IMR-90 (cell line): ENCODE results near the gene SPTLC3. TPM values are rescaled to one million over a fixed set of nuclear protein-coding genes. Genes with fewer than 3 reads are reported as not detected.

Source experiments
- ATAC-seq: fragments of 200-7000 bp; cut with Tn5 transposase; 2 replicates; pipeline ENCODE4 v1.9.1; 2020; ENCODE audit warnings: low read depth, mild to moderate bottlenecking, moderate library complexity
- BruUV-seq: library from RNA; stranded (reverse); fragments of 400-500 nt; replicated peaks from 2 replicates; lab custom pipeline; 2021; lab: Mats Ljungman, UMichigan
- CTCF ChIA-PET: fragments of 300-600 bp; formaldehyde crosslinking; extraction: SDS; loops from one replicate; lab custom pipeline; 2021; ENCODE audit warnings: antibody characterized with exemption; lab: Yijun Ruan, JAX
- POLR2A ChIA-PET: fragments of 300-600 bp; sonication (Branson Sonifier 250); formaldehyde crosslinking; loops from one replicate; lab custom pipeline; 2022; ENCODE audit warnings: antibody characterized with exemption; ENCODE audit not compliant: unreplicated experiment; lab: Charles Lee
- DNase-seq: peaks from one replicate; pipeline ENCODE4 v3.0.0; 2013
- H2AFZ ChIP-seq: replicated peaks from 2 replicates; pipeline ENCODE3; 2013; ENCODE audit warnings: low read length, mild to moderate bottlenecking; ENCODE audit not compliant: poor library complexity
- H2AK5ac ChIP-seq: 2 replicates; pipeline ENCODE4 v1.6.1; 2013; ENCODE audit warnings: low read depth, low read length, inconsistent platforms
- H2AK9ac ChIP-seq: replicated peaks from 2 replicates; pipeline ENCODE3; 2013; ENCODE audit warnings: mild to moderate bottlenecking, low read depth, low read length, moderate library complexity; ENCODE audit not compliant: poor library complexity
- H2BK120ac ChIP-seq: 2 replicates; pipeline ENCODE4 v1.6.1; 2013; ENCODE audit warnings: low read depth, low read length, inconsistent platforms
- H2BK15ac ChIP-seq: 3 replicates; pipeline ENCODE4 v1.6.1; 2013; ENCODE audit warnings: low read depth, low read length, inconsistent platforms
- H2BK20ac ChIP-seq: 2 replicates; pipeline ENCODE4 v1.6.1; 2013; ENCODE audit warnings: low read depth, mild to moderate bottlenecking, inconsistent platforms, low read length, moderate library complexity
- H2BK5ac ChIP-seq: 2 replicates; pipeline ENCODE4 v1.6.1; 2013; ENCODE audit warnings: mild to moderate bottlenecking, low read depth, low read length, inconsistent platforms; ENCODE audit not compliant: poor library complexity, severe bottlenecking
- H3K14ac ChIP-seq: replicated peaks from 2 replicates; pipeline ENCODE4 v1.6.1; 2013; ENCODE audit warnings: low read depth, low read length, inconsistent platforms
- H3K18ac ChIP-seq: 2 replicates; pipeline ENCODE4 v1.6.1; 2013; ENCODE audit warnings: low read depth, low read length, control low read depth
- H3K23ac ChIP-seq: 2 replicates; pipeline ENCODE4 v1.6.1; 2013; ENCODE audit warnings: low read depth, low read length, inconsistent platforms
- H3K27ac ChIP-seq: 2 replicates; pipeline ENCODE4 v1.5.1; 2013; ENCODE audit warnings: mild to moderate bottlenecking, control low read depth, low read length; ENCODE audit not compliant: insufficient read depth
- H3K27me3 ChIP-seq: 2 replicates; pipeline ENCODE4 v1.6.1; 2013; ENCODE audit warnings: low read length; ENCODE audit not compliant: control insufficient read depth, insufficient read depth
- H3K36me3 ChIP-seq: 2 replicates; pipeline ENCODE4 v1.6.1; 2013; ENCODE audit warnings: low read length, mixed read lengths; ENCODE audit not compliant: control insufficient read depth, insufficient read depth
- H3K4ac ChIP-seq: 2 replicates; pipeline ENCODE4 v1.6.1; 2013; ENCODE audit warnings: low read depth, low read length, inconsistent platforms
- H3K4me1 ChIP-seq: 2 replicates; pipeline ENCODE4 v1.6.1; 2013; ENCODE audit warnings: low read length, mixed read lengths; ENCODE audit not compliant: control insufficient read depth, insufficient read depth
- H3K4me2 ChIP-seq: 2 replicates; pipeline ENCODE4 v1.6.1; 2013; ENCODE audit warnings: low read depth, mild to moderate bottlenecking, control low read depth, low read length, moderate library complexity
- H3K4me3 ChIP-seq: 2 replicates; pipeline ENCODE4 v1.5.1; 2013; ENCODE audit warnings: low read depth, mild to moderate bottlenecking, control low read depth, low read length, moderate library complexity; ENCODE audit not compliant: insufficient read depth
- H3K56ac ChIP-seq: 2 replicates; pipeline ENCODE4 v1.6.1; 2013; ENCODE audit warnings: low read length, inconsistent platforms; ENCODE audit not compliant: insufficient read depth; ENCODE audit errors: extremely low read depth
- H3K79me1 ChIP-seq, 2 experiments: 2 replicates each; pipeline ENCODE4 v1.6.1; 2013; ENCODE audit warnings: low read length in 2 of 2, inconsistent platforms in 1 of 2, low read depth in 1 of 2
- H3K9ac ChIP-seq: 2 replicates; pipeline ENCODE4 v1.6.1; 2013; ENCODE audit warnings: low read depth, low read length, control low read depth
- H3K9me1 ChIP-seq: 2 replicates; pipeline ENCODE4 v1.6.1; 2013; ENCODE audit warnings: low read length, inconsistent platforms; ENCODE audit not compliant: insufficient read depth
- H3K9me3 ChIP-seq: 2 replicates; pipeline ENCODE4 v1.6.1; 2013; ENCODE audit warnings: low read length; ENCODE audit not compliant: control insufficient read depth, insufficient read depth
- H4K20me1 ChIP-seq: 2 replicates; pipeline ENCODE4 v1.6.1; 2013; ENCODE audit warnings: low read length, inconsistent platforms; ENCODE audit not compliant: insufficient read depth
- H4K5ac ChIP-seq: 2 replicates; pipeline ENCODE4 v1.6.1; 2013; ENCODE audit warnings: mild to moderate bottlenecking, low read depth, low read length, control low read depth
- H4K8ac ChIP-seq, 2 experiments: 2 replicates each; pipeline ENCODE4 v1.6.1; 2013; ENCODE audit warnings: low read depth in 2 of 2, low read length in 2 of 2, control low read depth in 1 of 2, inconsistent platforms in 1 of 2
- H4K91ac ChIP-seq: 2 replicates; pipeline ENCODE4 v1.6.1; 2013; ENCODE audit warnings: low read depth, low read length, inconsistent platforms; ENCODE audit not compliant: insufficient read depth
- BHLHE40 ChIP-seq: fragments of 150-350 bp; IDR thresholded peaks from 2 replicates; pipeline ENCODE4 v1.6.1; 2016; ENCODE audit warnings: mild to moderate bottlenecking, low read depth, low read length
- CEBPB ChIP-seq: IDR thresholded peaks from 2 replicates; pipeline ENCODE4 v1.6.1; 2012; ENCODE audit warnings: low read depth, low read length, improper control_type of control experiment
- CHD1 ChIP-seq: IDR thresholded peaks from 2 replicates; pipeline ENCODE4 v1.6.1; 2012; ENCODE audit warnings: low read depth, low read length, improper control_type of control experiment
- CTCF ChIP-seq: conservative IDR thresholded peaks from 2 replicates; pipeline ENCODE4 v1.5.1; 2012; ENCODE audit warnings: mild to moderate bottlenecking, low read depth, low read length, improper control_type of control experiment
- ELK1 ChIP-seq: fragments of 150-350 bp; IDR thresholded peaks from 2 replicates; pipeline ENCODE4 v1.6.1; 2016; ENCODE audit warnings: low read depth, mild to moderate bottlenecking, low read length, moderate library complexity, borderline replicate concordance
- FOS ChIP-seq: fragments of 150-350 bp; IDR thresholded peaks from 2 replicates; pipeline ENCODE4 v1.6.1; 2016; ENCODE audit warnings: low read depth, low read length
- MAFK ChIP-seq: IDR thresholded peaks from 2 replicates; pipeline ENCODE4 v1.6.1; 2012; ENCODE audit warnings: low read depth, low read length, improper control_type of control experiment
- MAZ ChIP-seq: IDR thresholded peaks from 2 replicates; pipeline ENCODE4 v1.6.1; 2012; ENCODE audit warnings: low read depth, mild to moderate bottlenecking, low read length, improper control_type of control experiment, moderate library complexity, borderline replicate concordance
- MXI1 ChIP-seq: IDR thresholded peaks from 2 replicates; pipeline ENCODE4 v1.6.1; 2012; ENCODE audit warnings: low read depth, mild to moderate bottlenecking, low read length, moderate library complexity, borderline replicate concordance
- NFE2L2 ChIP-seq: fragments of 150-350 bp; IDR thresholded peaks from 2 replicates; pipeline ENCODE4 v1.6.1; 2016; ENCODE audit warnings: low read depth, mild to moderate bottlenecking, low read length
- POLR2A ChIP-seq: IDR thresholded peaks from 2 replicates; pipeline ENCODE4 v1.6.1; 2012; ENCODE audit warnings: mild to moderate bottlenecking, low read depth, low read length
- RAD21 ChIP-seq: IDR thresholded peaks from 2 replicates; pipeline ENCODE4 v1.6.1; 2012; ENCODE audit warnings: low read length, improper control_type of control experiment
- RCOR1 ChIP-seq: IDR thresholded peaks from 2 replicates; pipeline ENCODE4 v1.6.1; 2012; ENCODE audit warnings: mild to moderate bottlenecking, low read length, improper control_type of control experiment; ENCODE audit not compliant: insufficient replicate concordance
- RFX5 ChIP-seq: IDR thresholded peaks from 2 replicates; pipeline ENCODE4 v1.8.0; 2012; ENCODE audit warnings: low read depth, mild to moderate bottlenecking, low read length, moderate library complexity
- SMC3 ChIP-seq: fragments of 150-350 bp; IDR thresholded peaks from 2 replicates; pipeline ENCODE4 v1.6.1; 2016; ENCODE audit warnings: low read depth, mild to moderate bottlenecking, antibody characterized with exemption, low read length, moderate library complexity
- WGBS, 2 experiments: methylation state at CpG; one replicate each; pipeline versions ENCODE4 v1.1.5 to v1.1.7; 2013; ENCODE audit warnings: missing lambda C conversion rate in 2 of 2; ENCODE audit not compliant: insufficient read length in 1 of 2; ENCODE audit errors: extremely low coverage in 2 of 2; 5-methylcytosine and 5-hydroxymethylcytosine counted together
- dilution Hi-C: fragments of 300-500 bp; cut with HindIII; formaldehyde crosslinking; loops from one replicate; pipeline ENCODE4 v1.14.3; 2018; ENCODE audit warnings: low sequenced_read_pairs; ENCODE audit not compliant: unreplicated experiment
- in situ Hi-C: fragments of 300-500 bp; cut with MboI; formaldehyde crosslinking; loops from 3 replicates; pipeline ENCODE4 v1.14.3; 2019; ENCODE audit warnings: low sequenced_read_pairs, inconsistent platforms, mixed read lengths
- intact Hi-C: fragments of 100-400 bp; cut with micrococcal nuclease; formaldehyde crosslinking; loops from 2 replicates; pipeline ENCODE4 v1.10.0; 2022
- polyA plus RNA-seq, 3 experiments: library from polyadenylated mRNA; depleted of rRNA; stranded (reverse); fragments of >200 nt; gene quantifications; 2 replicates each; pipeline ENCODE4 v1.2.3, GENCODE V29; 2012; ENCODE audit warnings: low replicate concordance in 1 of 3
- total RNA-seq: library from RNA; depleted of rRNA; stranded (reverse); fragments of >200 nt; gene quantifications from 2 replicates; pipeline ENCODE4 v1.2.3, GENCODE V29; 2012
- TF ChIP-seq, protein P1 (sequence below): fragments of 150-350 bp; IDR thresholded peaks from 2 replicates; pipeline ENCODE4 v1.6.1; 2017; ENCODE audit warnings: mild to moderate bottlenecking, antibody characterized with exemption, low read length, low read depth

Gene SPTLC3
- total and polyA plus RNA-seq, 2 of the 4 experiments (the other 2 are of a cell fraction), result 0.44 to 1.6 TPM

DNA sequence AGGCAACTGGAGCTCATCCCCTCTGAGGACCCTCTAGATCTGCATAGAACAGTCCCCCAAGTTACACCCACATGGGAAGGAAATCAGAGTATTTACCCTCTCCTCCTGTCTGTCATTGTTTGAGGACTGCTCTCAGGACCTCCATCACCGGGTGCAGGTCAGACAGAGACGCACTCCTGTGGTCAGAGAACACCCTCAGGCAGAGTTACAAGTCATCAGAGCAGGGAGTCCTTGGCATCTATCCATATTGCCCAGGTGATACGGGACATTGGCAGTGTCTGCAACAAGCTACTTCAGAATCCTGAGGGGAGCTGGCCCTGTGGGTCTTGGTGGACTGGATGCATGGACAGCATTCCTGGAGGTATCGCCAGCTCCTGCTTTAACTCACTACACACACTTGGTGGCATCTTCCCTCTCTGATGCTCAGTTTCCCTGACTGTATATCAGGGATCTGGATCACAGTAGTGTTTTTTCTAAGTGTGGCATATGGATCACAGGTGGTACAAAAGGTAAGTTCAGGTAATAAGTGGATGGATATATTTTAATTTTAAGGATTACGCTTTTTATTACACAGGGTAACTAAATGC lies 197.2 kb downstream of the SPTLC3 start:
- no peaks in the 10 kb centered on the region for H3K36me3 ChIP-seq
- H2AK9ac ChIP-seq, result no peak overlapping the region
- no peak overlapping the region for H3K14ac ChIP-seq
- H3K18ac ChIP-seq, result no peak overlapping the region
- ChIA-PET CTCF (no interaction called here), POLR2A (no interaction called here)
- no peaks in the 10 kb centered on the region for H4K20me1 ChIP-seq
- no peak overlapping the region for H2BK20ac ChIP-seq
- no peaks in the 10 kb centered on the region for H3K4me1 ChIP-seq
- no peak overlapping the region for H2AK5ac ChIP-seq
- H4K5ac ChIP-seq, result no peak overlapping the region
- intact Hi-C loops (no loop called here), dilution Hi-C loops (no loop called here), in situ Hi-C loops (no loop called here)
- TF ChIP-seq MXI1 (no peak), NFE2L2 (no peak), FOS (no peak), BHLHE40 (no peak), MAFK (no peak), ELK1 (no peak), RFX5 (no peak), CHD1 (no peak), CTCF (no peak), POLR2A (no peak), CEBPB (no peak), RAD21 (no peak), MAZ (no peak), RCOR1 (no peak), SMC3 (no peak)
- TF ChIP-seq, protein P1, sequence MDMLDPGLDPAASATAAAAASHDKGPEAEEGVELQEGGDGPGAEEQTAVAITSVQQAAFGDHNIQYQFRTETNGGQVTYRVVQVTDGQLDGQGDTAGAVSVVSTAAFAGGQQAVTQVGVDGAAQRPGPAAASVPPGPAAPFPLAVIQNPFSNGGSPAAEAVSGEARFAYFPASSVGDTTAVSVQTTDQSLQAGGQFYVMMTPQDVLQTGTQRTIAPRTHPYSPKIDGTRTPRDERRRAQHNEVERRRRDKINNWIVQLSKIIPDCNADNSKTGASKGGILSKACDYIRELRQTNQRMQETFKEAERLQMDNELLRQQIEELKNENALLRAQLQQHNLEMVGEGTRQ, result no peak
- H2AFZ ChIP-seq, result no peak overlapping the region
- H2BK15ac ChIP-seq, result no peak overlapping the region
- DNase-seq (no peak), ATAC-seq (no peak)
- no TSS peak for BruUV-seq
- H3K9me3 ChIP-seq, result no peaks in the 10 kb centered on the region
- H2BK5ac ChIP-seq, result no peak overlapping the region
- no peaks in the 10 kb centered on the region for H3K27me3 ChIP-seq
- no peaks in the 10 kb centered on the region for H3K79me1 ChIP-seq
- H3K9me1 ChIP-seq, result no peaks in the 10 kb centered on the region
- H3K4me3 ChIP-seq, result no peak overlapping the region
- H3K9ac ChIP-seq, result no peak overlapping the region
- WGBS, 2 experiments, result no CpG with 5 or more reads among the region's 5 CpGs
- no peak overlapping the region for H3K23ac ChIP-seq
- H3K4ac ChIP-seq, result no peak overlapping the region
- H2BK120ac ChIP-seq, result no peak overlapping the region
- H4K91ac ChIP-seq, result no peak overlapping the region
- H3K56ac ChIP-seq, result no peak overlapping the region
- H3K4me2 ChIP-seq, result no peak overlapping the region
- no peak overlapping the region for H4K8ac ChIP-seq
- no peak overlapping the region for H3K27ac ChIP-seq
